GM12891 (cell line): Measurements from ENCODE around the gene ZMIZ1.

Source experiments
- POLR2A ChIP-seq: IDR thresholded peaks from 2 replicates; pipeline ENCODE4 v1.6.1; 2011; ENCODE audit warnings: low read depth, low read length, control low read depth
- POLR2AphosphoS5 ChIP-seq: IDR thresholded peaks from 2 replicates; pipeline ENCODE4 v1.6.1; 2011; ENCODE audit warnings: low read depth, low read length, control low read depth

GRCh38 chr10:79241990-79242619, 173.3 kb downstream of the ZMIZ1 start:
- TF ChIP-seq POLR2A (no peak), POLR2AphosphoS5 (no peak; the same call in 1 of the 2 replicates)
